BLaER1 treated with 17β-estradiol and CSF1 and Interleukin-3, amounts not matched to agents 10 nM and 100 nM (cell line): ENCODE measurements around the gene CSMD2.

Source experiments
- H3K27ac ChIP-seq, 11 experiments: shearing (Covaris generic); formaldehyde crosslinking; 2 replicates each; pipeline ENCODE4 v1.8.1; 2022
- H3K27me3 ChIP-seq, 11 experiments: shearing (Covaris generic); formaldehyde crosslinking; 2 replicates each; pipeline ENCODE4 v1.8.1; 2022
- H3K36me3 ChIP-seq, 11 experiments: shearing (Covaris generic); formaldehyde crosslinking; 2 replicates each; pipeline ENCODE4 v1.8.1; 2022
- H3K4me1 ChIP-seq, 10 experiments: shearing (Covaris generic); formaldehyde crosslinking; 2 replicates each; pipeline ENCODE4 v1.8.1; 2022
- H3K4me2 ChIP-seq, 11 experiments: shearing (Covaris generic); formaldehyde crosslinking; 2 replicates each; pipeline ENCODE4 v1.8.1; 2022
- H3K4me3 ChIP-seq, 10 experiments: shearing (Covaris generic); formaldehyde crosslinking; 2 replicates each; pipeline ENCODE4 v1.8.1; 2022
- H3K9ac ChIP-seq, 11 experiments: shearing (Covaris generic); formaldehyde crosslinking; 2 replicates each; pipeline ENCODE4 v1.8.1; 2022
- H3K9me3 ChIP-seq, 11 experiments: shearing (Covaris generic); formaldehyde crosslinking; replicated peaks in 1 of 11; 2 replicates each; pipeline ENCODE4 v1.8.1; 2022
- H4K20me1 ChIP-seq, 11 experiments: shearing (Covaris generic); formaldehyde crosslinking; 2 replicates each; pipeline ENCODE4 v1.8.1; 2022
- Cebpa-rat ChIP-seq, 11 experiments: shearing (Covaris generic); IDR thresholded peaks; 2 replicates each; pipeline ENCODE4 v1.8.1; 2022

CSMD2 gene

GRCh38 chr1:33753087-33753856 lies 411.8 kb downstream of the CSMD2 start:
- H3K4me2 ChIP-seq: no peak overlapping the region
- H3K9me3 ChIP-seq: peaks cover 12 to 22% (median 15%) of the 10 kb centered on the region in 11 experiments
- no peaks in the 10 kb centered on the region for H3K27me3 ChIP-seq
- no peak overlapping the region for H3K4me3 ChIP-seq
- H3K27ac ChIP-seq: no peak overlapping the region
- H3K4me1 ChIP-seq: no peaks in the 10 kb centered on the region
- no peak overlapping the region for H3K9ac ChIP-seq
- TF ChIP-seq Cebpa-rat (IDR thresholded peaks at IDR 0.05): no peak
- H3K36me3 ChIP-seq: no peaks in the 10 kb centered on the region
- no peaks in the 10 kb centered on the region for H4K20me1 ChIP-seq

DNA sequence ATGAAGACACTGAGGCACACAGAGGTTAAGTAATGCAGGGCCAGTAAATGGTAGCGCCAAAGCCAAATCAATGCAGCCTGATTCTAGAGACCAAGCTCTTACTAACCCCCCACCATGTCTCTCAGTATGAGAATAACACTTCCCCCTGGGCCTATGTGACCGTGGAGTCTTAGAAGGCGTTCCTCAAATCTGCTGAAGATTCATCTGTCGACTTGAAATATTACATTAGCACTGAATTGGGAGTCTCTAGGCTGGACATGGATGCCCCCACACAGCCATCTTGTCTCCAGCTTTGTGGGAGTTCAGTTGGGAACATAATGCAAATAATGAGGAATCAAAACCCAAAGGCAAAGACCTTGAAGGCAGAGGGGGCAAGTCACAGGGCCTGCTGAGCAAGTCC lies 419.1 kb downstream of the CSMD2 start:
- H3K4me2 ChIP-seq: no peak overlapping the region
- no peaks in the 10 kb centered on the region for H4K20me1 ChIP-seq
- H3K36me3 ChIP-seq: no peaks in the 10 kb centered on the region
- H3K9ac ChIP-seq: no peak overlapping the region
- H3K4me3 ChIP-seq: no peak overlapping the region
- no peaks in the 10 kb centered on the region for H3K4me1 ChIP-seq
- no peak for TF ChIP-seq Cebpa-rat (IDR thresholded peaks at IDR 0.05)
- no peaks in the 10 kb centered on the region for H3K9me3 ChIP-seq
- H3K27me3 ChIP-seq: no peaks in the 10 kb centered on the region
- H3K27ac ChIP-seq: no peak overlapping the region

GRCh38 chr1:33743221-33743998 lies 421.6 kb downstream of the CSMD2 start:
- Histone ChIP-seq H3K4me1 (no peaks in the 10 kb centered on the region), H3K4me2 (no peak overlapping the region), H3K36me3 (no peaks in the 10 kb centered on the region), H3K27me3 (no peaks in the 10 kb centered on the region), H3K9ac (no peak overlapping the region), H3K4me3 (no peak overlapping the region), H3K27ac (no peak overlapping the region), H3K9me3 (no peaks in the 10 kb centered on the region), H4K20me1 (no peaks in the 10 kb centered on the region)
- no peak for TF ChIP-seq Cebpa-rat (IDR thresholded peaks at IDR 0.05)

- Histone ChIP-seq H4K20me1 (no peaks in the 10 kb centered on the region), H3K4me1 (no peaks in the 10 kb centered on the region), H3K27ac (no peak overlapping the region), H3K4me2 (no peak overlapping the region), H3K36me3 (no peaks in the 10 kb centered on the region), H3K4me3 (no peak overlapping the region), H3K9ac (no peak overlapping the region), H3K27me3 (no peaks in the 10 kb centered on the region), H3K9me3 (no peaks in the 10 kb centered on the region)
- TF ChIP-seq Cebpa-rat (IDR thresholded peaks at IDR 0.05): no peak
Measured at GRCh38 chr1:33742663-33743062, 422.4 kb downstream of the CSMD2 start.

GRCh38 chr1:33741749-33742148 lies 423.3 kb downstream of the CSMD2 start:
- Histone ChIP-seq H3K4me1 (no peaks in the 10 kb centered on the region), H3K27me3 (no peaks in the 10 kb centered on the region), H3K4me2 (no peak overlapping the region), H3K9me3 (no peaks in the 10 kb centered on the region), H3K9ac (no peak overlapping the region), H3K27ac (no peak overlapping the region), H4K20me1 (no peaks in the 10 kb centered on the region), H3K36me3 (no peaks in the 10 kb centered on the region), H3K4me3 (no peak overlapping the region)
- TF ChIP-seq Cebpa-rat (IDR thresholded peaks at IDR 0.05): no peak

DNA sequence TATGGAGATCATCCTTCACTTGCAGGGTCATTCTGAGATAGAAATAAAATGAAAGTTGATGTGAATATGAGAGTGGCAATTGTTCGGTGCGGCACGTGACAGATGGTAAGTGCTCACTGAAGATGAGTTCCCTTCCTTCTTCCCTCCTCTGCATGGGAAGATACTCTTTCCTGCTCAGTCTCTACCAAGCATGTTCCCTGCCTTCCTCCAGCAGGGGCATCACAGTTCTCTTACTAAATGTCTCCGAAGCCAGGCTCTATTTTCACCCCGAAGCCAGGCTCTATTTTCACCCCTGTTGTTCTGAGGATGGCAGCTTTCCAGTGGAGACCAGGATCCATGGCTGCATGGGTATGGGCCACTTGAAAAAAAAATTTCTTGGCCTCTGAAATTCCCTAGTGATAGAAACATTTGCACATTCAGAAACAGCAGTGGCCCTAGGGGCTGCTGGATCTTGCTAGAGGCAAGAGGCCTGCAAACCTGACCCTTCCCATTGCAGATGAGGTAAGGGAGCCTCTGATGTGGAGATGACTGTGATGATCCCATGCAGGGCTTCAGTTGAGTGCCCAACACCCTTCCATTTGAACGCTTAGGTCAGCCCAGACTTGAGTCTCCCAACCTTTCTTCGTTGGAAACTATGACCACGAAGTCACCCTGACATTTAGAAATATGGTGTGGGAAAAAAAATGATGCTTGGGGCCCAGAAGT lies 424.8 kb downstream of the CSMD2 start:
- Histone ChIP-seq H3K4me2 (no peak overlapping the region), H3K4me3 (no peak overlapping the region), H3K27me3 (no peaks in the 10 kb centered on the region), H3K36me3 (no peaks in the 10 kb centered on the region), H3K27ac (no peak overlapping the region), H3K9me3 (no peaks in the 10 kb centered on the region), H3K4me1 (no peaks in the 10 kb centered on the region), H3K9ac (no peak overlapping the region), H4K20me1 (no peaks in the 10 kb centered on the region; a peak in 1 of 22 replicates)
- TF ChIP-seq Cebpa-rat (IDR thresholded peaks at IDR 0.05): no peak

- no peaks in the 10 kb centered on the region for H3K9me3 ChIP-seq
- H3K9ac ChIP-seq: no peak overlapping the region
- H3K4me3 ChIP-seq: no peak overlapping the region
- H3K36me3 ChIP-seq: no peaks in the 10 kb centered on the region
- no peaks in the 10 kb centered on the region for H3K27me3 ChIP-seq
- no peak overlapping the region for H3K27ac ChIP-seq
- TF ChIP-seq Cebpa-rat (IDR thresholded peaks at IDR 0.05): no peak
- H3K4me2 ChIP-seq: no peak overlapping the region
- no peaks in the 10 kb centered on the region; a peak in 1 of 22 replicates for H4K20me1 ChIP-seq
- H3K4me1 ChIP-seq: no peaks in the 10 kb centered on the region
Measured at GRCh38 chr1:33738976-33739375, 426.1 kb downstream of the CSMD2 start.

DNA sequence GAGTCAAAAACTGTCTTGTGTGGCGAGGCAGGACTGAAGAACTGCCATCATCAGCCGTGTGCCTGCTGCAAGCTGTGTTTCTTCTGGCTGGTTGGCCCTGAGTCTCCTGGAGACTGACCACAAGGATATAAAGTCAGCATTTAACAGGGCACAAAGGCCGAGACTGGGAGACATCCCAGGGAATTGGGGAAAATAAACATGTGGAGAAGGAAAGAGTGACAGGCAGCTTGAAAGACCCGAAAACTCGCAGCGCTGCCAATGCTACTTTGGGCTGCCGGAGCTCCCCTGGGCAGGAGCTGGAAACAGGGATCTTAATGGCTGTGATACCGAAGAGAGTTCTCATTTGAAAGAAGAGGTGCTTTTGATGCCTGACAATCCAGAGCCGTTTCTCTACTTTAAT lies 426.5 kb downstream of the CSMD2 start:
- H3K9ac ChIP-seq: no peak overlapping the region
- H3K27me3 ChIP-seq: no peaks in the 10 kb centered on the region
- no peaks in the 10 kb centered on the region for H3K9me3 ChIP-seq
- H3K4me1 ChIP-seq: no peaks in the 10 kb centered on the region
- no peak overlapping the region for H3K27ac ChIP-seq
- no peak for TF ChIP-seq Cebpa-rat (IDR thresholded peaks at IDR 0.05)
- H3K36me3 ChIP-seq: no peaks in the 10 kb centered on the region
- H3K4me2 ChIP-seq: no peak overlapping the region
- no peaks in the 10 kb centered on the region; a peak in 1 of 22 replicates for H4K20me1 ChIP-seq
- no peak overlapping the region for H3K4me3 ChIP-seq

DNA sequence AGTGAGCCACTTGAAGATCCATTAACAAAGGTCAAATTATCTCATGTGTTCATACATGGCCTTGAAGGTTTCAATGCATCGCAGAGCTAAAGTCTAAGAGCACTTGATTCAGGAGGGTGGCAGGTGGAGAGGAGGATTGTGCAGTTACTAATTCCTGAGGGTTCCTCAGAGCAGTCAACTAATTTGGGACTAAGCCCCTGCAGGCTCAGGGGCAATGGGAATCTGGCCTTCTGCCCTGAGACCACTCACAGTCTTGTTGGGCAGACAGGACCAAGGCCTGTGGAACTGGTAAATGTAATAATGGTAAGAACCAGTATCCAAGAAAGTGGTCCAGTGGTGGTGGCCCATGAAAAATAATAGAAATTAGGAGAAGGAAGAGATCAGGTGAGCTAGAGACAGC lies 428.5 kb downstream of the CSMD2 start:
- TF ChIP-seq Cebpa-rat (IDR thresholded peaks at IDR 0.05): no peak
- H3K4me3 ChIP-seq: no peak overlapping the region
- H4K20me1 ChIP-seq: no peaks in the 10 kb centered on the region; a peak in 1 of 22 replicates
- H3K27me3 ChIP-seq: no peaks in the 10 kb centered on the region
- no peak overlapping the region for H3K4me2 ChIP-seq
- no peaks in the 10 kb centered on the region for H3K36me3 ChIP-seq
- H3K4me1 ChIP-seq: peaks cover 0 to 6% (median 4%) of the 10 kb centered on the region in 10 experiments; a peak in 4 of 20 replicates
- no peak overlapping the region for H3K27ac ChIP-seq
- no peak overlapping the region for H3K9ac ChIP-seq
- H3K9me3 ChIP-seq: no peaks in the 10 kb centered on the region
